ENCODE results near the gene ZNF248. TPM values are rescaled to one million over a fixed set of nuclear protein-coding genes. Genes with fewer than 3 reads are reported as not detected.
"Not testable (repeated sequence)": the region's sequence is repeated elsewhere in the genome, so short reads cannot be mapped to it uniquely, and the experiment has no call there.

The ZNF248 gene
- total RNA-seq, 1 donor from 2014 or later: 49.0 TPM

GRCh38 chr10:37741831-37742230 lies 115.6 kb downstream of the ZNF248 start:
- no peak for DNase-seq (ENCODE audit: low read depth)

GRCh38 chr10:37739181-37739580 lies 118.2 kb downstream of the ZNF248 start:
- DNase-seq (ENCODE audit: low read depth): no peak

- DNase-seq (ENCODE audit: low read depth): not testable (repeated sequence)
Measured at GRCh38 chr10:37738241-37738640, 119.2 kb downstream of the ZNF248 start.

GRCh38 chr10:37737336-37737735 lies 120.1 kb downstream of the ZNF248 start:
- DNase-seq (ENCODE audit: low read depth): no peak

GRCh38 chr10:37736120-37736519 lies 121.3 kb downstream of the ZNF248 start:
- no peak for DNase-seq (ENCODE audit: low read depth)

GRCh38 chr10:37734971-37735370 lies 122.4 kb downstream of the ZNF248 start:
- peak; percentile 2 for DNase-seq (ENCODE audit: low read depth)

Other genes with a start within 250 kb of the ZNF248 start
- gene ZNF25, start 119.0 kb upstream of the ZNF248 start, total RNA-seq: 8.7 and 11.3 TPM in 2 replicates
- 20.0 and 58.9 TPM in 2 replicates for gene ZNF33A, start 153.1 kb upstream of the ZNF248 start, total RNA-seq
- gene ZNF37A, start 236.7 kb upstream of the ZNF248 start, total RNA-seq: 11.3 and 20.1 TPM in 2 replicates

All from renal cortical epithelial cell (primary cell).